H1 (cell line): ENCODE results near the gene RER1. TPM values are rescaled to one million over a fixed set of nuclear protein-coding genes. Genes with fewer than 3 reads are reported as not detected.

ENCODE experiments used
- CTBP2 ChIP-seq: IDR thresholded peaks from 2 replicates; pipeline ENCODE4 v1.7.0; 2011; ENCODE audit warnings: borderline replicate concordance, mild to moderate bottlenecking, moderate library complexity, mixed read lengths, low read length; ENCODE audit not compliant: insufficient read depth, insufficient read length
- GABPA ChIP-seq: IDR thresholded peaks from 2 replicates; pipeline ENCODE4 v1.6.1; 2011; ENCODE audit warnings: mild to moderate bottlenecking, low read length, moderate library complexity, borderline replicate concordance; ENCODE audit not compliant: insufficient read depth
- HDAC6 ChIP-seq: IDR thresholded peaks from one replicate; pipeline ENCODE4 v1.7.1; 2012; ENCODE audit warnings: low read depth, mild to moderate bottlenecking, inconsistent platforms, low read length, moderate library complexity
- YY1 ChIP-seq: IDR thresholded peaks from 2 replicates; pipeline ENCODE4 v1.6.1; 2011; ENCODE audit warnings: low read depth, mild to moderate bottlenecking, low read length
- polyA plus RNA-seq, 7 experiments: library from polyadenylated mRNA; depleted of rRNA in 3 of 7; stranded (reverse) in 5 of 7; unstranded in 2 of 7; fragments of >200 nt in 5 of 7; fragments of 200-250 nt in 2 of 7; gene quantifications; 1 replicate in 5 of 7; 2 replicates in 1 of 7; 4 replicates in 1 of 7; pipeline versions ENCODE4 v1.2.1 to v1.2.3, GENCODE V29; 2011 to 2013; ENCODE audit warnings: missing spikeins in 2 of 7, mixed read lengths in 2 of 7
- total RNA-seq: library from RNA; stranded (reverse); fragmentation: NEBNext Ultra II Directional; extraction: Animal tissue kit (Norgen Biotek cat#: 25700); gene quantifications from 2 replicates; pipeline ENCODE4 v1.2.1, GENCODE V29; 2021
- TF ChIP-seq, protein P1 (sequence below): IDR thresholded peaks from 2 replicates; pipeline ENCODE4 v1.6.1; 2011; ENCODE audit warnings: low read length, improper control_type of control experiment

The RER1 gene
- total and polyA plus RNA-seq, 2 of the 8 experiments (the other 6 are each of a cell fraction or from before 2014, with no cell fraction given) = 102 to 134 TPM

DNA sequence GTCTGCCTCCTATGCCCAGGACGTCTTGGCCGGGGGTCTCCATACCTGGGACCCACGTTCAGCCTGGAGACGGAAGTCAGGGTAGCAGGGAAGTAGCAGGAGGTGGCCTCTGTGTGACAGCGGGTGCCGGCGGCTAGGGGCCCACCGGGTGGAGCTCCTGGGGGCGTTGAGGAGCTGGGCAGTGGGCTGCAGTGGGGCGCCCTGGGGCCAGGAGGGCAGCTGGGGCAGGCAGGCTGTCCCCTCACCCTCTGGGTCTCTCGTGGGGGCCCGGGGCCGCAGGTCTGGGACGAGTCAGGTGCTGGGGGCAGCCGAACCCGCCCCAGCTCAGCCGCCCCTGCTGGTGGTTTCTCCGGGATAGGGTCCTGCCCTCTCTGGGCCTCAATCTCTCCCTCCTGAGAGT, 35.4 kb downstream of the RER1 start (continued):
- TF ChIP-seq, protein P1, sequence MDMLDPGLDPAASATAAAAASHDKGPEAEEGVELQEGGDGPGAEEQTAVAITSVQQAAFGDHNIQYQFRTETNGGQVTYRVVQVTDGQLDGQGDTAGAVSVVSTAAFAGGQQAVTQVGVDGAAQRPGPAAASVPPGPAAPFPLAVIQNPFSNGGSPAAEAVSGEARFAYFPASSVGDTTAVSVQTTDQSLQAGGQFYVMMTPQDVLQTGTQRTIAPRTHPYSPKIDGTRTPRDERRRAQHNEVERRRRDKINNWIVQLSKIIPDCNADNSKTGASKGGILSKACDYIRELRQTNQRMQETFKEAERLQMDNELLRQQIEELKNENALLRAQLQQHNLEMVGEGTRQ = no peak
- no peak for TF ChIP-seq GABPA
- no peak for TF ChIP-seq CTBP2
- TF ChIP-seq YY1 = no peak
- no peak for TF ChIP-seq HDAC6
